ENCODE results near the gene NR6A1.

Gene NR6A1

GRCh38 chr9:124684169-124684568 is 86.9 kb downstream of the NR6A1 start:
- DNase-seq, result no peak

DNA sequence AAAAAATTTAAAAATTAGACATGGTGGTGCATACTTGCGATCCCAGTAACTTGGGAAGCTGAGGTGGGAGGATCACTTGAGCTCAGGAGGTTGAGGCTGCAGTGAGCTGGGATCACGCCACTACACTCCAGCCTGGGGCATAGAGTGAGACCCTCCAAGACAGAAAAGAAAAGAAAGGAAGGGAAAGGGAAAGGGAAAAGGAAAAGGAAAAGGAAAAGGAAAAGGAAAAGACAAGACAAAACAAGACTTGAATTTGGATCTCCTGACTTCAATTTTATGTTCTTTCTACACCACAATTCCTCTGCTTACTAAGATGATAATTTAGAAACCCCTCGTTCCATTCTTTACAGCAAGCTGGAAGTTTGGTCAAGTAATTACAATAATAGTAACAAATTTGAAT is 88.1 kb downstream of the NR6A1 start:
- no peak for DNase-seq

- DNase-seq, result no peak
Measured at GRCh38 chr9:124680714-124681390, 90.3 kb downstream of the NR6A1 start.

GRCh38 chr9:124680049-124680448 is 91.1 kb downstream of the NR6A1 start:
- DNase-seq, result no peak

GRCh38 chr9:124676159-124676551 is 95.0 kb downstream of the NR6A1 start:
- no peak for DNase-seq

- no peak for DNase-seq
Measured at GRCh38 chr9:124675261-124676158, 95.6 kb downstream of the NR6A1 start.

DNA sequence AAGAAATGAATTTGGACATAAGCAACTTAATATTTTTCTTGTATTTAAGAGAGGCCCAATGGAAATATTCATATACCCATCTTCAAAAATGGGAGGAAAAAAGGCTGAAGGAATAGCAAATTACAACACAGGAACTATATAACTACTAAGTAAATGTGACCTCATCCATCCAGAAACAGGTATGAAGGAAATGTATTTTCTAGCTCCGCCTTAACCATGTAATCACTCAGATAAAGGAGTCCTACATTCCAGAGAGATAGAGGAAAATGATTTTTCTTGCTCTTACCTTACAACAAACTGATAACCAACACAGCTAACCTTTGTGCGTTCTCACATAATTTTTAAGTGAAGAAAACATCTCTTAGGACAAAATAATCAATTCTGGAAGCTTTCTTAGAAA is 96.5 kb downstream of the NR6A1 start:
- DNase-seq, result no peak

DNA sequence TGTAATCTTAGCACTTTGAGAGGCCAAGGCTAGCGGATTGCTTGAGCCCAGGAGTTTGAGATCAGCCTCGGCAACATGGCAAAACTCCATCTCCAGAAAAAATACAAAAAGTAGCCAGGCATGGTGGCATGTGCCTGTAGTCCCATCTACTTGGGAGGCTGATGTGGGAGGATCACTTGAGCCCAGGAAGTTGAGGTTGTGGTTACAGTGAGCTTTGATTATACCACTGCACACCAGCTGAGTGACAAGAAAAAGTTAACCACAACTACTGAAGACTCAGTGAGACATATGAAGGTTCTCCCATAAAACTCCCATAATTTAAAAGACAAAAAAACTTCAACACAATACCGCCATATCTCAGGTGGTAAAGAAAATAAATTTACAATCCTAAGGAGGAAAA is 98.0 kb downstream of the NR6A1 start:
- no peak for DNase-seq

DNA sequence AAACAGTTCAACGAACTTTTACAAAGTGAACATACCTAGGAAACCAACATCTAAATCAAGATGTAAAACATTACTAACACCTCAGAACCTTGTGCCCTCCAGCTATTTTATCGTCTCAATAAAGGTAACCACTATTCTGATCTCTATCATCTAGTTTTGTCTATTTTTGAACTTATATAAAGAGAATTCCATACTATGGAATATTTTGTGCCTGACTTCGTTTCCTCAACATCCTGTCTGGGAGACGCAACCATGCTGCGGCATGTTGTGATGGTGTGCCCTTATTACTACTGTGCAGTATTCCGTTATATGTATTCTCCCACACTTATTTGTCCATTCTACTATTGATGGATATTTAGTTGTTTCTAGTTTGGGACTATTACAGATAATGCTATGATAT is 99.2 kb downstream of the NR6A1 start:
- no peak for DNase-seq

DNA sequence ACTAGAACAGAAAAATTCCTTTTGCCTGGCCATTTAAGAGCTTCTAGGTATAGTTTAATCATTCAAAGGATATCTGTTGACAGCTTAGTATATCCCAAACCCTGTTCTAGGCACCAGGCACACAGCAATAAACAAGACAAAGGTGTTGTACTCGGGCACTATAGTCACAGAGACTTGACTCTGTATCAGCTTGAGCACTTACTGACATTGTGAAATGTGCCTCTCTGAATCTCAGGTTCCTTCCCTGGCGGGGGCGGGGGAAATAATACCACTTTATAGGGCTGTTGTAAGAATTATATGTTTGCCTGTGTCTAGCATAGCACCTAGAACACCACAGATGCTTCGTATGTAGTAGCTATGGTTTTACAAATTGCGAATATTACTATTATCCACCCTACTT is 104.5 kb downstream of the NR6A1 start:
- no peak for DNase-seq

GRCh38 chr9:124665391-124666058 is 105.6 kb downstream of the NR6A1 start:
- DNase-seq, result no peak

- no peak for DNase-seq
Measured at GRCh38 chr9:124664143-124664542, 107.0 kb downstream of the NR6A1 start.

- no peak for DNase-seq
Measured at GRCh38 chr9:124663046-124663961, 107.8 kb downstream of the NR6A1 start.

DNA sequence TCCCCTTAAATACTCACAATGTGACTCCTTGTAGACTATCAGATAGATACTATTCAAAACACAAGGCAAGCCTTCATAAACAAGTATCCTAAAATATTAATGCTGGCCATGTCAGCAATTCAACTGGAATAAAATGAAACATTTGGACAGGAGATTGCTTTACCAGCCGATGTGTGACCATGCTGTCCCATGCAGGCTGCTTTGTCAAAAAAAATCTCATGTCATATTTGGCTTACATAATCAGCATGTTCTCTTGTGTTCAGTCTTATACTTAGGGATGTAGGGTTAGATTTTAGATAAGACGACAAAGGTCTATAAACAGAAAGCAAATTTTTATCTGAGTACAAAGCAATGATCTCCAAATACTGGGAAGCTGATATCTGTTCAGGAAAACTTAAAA is 108.5 kb downstream of the NR6A1 start:
- no peak for DNase-seq

DNA sequence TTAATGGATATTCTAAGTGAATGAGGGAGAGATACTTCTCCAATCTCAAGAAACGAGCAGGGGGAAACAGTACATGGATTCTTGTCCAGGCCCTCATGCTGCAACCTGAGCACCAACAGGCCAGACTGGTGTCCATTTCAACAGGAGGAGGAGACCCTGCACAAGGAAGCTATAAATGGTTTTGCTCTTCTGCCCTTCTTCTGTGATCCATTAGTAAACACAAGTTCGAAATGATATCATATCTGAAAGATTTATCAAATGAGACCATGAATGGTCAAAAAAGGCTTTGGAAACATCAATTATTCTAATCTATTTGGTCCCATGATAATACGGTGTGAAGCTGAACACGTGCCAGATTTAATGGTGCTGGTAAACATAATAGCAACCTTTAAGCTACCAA is 109.8 kb downstream of the NR6A1 start:
- no peak for DNase-seq

- no peak for DNase-seq
Measured at GRCh38 chr9:124660341-124660801, 110.7 kb downstream of the NR6A1 start.

DNA sequence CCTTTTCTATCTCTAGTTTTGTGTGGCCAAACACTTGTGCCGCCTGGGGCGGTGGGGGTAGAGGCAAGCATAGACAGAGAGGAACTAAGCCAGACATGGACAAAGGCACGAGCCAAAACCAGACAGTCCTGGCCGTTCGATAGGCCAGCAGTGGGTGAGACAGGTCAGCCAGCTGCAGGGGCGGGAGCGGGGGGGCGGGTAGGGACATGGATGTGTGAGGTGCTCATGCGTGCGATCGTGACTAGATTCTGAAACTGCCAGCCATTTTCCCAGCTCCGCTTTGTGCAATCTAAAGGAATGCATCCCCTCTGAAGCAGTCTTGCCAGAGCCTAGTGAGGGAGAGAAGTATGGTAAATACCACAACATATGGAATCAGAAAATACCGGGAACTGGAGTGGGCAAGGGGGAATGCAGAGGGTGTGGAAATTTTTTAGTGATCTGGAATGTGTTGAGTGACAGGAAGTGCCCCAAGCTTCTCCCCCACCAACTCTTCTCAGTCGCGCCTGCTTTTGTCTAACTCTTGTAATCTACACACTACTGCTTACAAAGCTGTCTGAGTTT is 111.9 kb downstream of the NR6A1 start:
- no peak for DNase-seq

DNA sequence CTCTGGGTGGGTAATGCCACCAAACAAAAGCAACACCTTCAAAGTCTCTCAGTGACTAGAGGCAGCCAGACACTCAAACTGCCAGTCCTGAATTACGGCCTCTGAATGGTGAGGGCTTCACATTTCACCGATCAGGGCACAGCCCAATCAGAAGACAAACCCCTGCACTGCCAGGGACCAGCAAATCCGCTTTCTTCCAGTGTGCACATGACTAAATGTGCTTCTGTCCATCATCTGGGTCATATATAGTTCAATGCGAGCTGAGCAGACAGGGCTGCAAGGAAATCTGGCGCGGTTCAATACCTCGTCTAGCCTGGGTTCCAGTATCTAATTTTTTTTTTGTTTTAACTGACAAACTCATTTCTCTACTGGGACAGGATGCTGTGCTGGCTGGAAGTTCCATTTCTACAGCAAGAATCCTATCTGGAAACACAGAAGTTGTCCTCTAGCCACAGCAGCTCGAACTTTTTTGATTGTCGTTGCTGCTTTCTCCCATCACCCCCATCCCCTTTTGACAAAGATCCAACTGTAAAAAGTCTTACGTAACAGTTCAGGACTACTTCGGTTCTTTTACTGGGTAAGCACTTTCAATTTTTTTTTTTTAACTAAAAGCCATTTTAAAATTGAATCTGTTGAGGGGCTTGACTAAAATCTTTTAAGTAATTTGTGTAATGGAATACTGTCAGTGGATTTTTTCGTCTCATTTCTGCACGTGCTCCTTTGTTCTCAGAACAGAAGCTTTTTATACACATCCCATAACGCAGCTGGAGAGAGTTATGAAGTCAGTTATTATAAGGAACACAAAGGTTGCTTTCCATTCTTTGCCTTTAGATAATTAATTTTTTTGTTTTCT is 112.7 kb downstream of the NR6A1 start:
- no peak for DNase-seq

DNA sequence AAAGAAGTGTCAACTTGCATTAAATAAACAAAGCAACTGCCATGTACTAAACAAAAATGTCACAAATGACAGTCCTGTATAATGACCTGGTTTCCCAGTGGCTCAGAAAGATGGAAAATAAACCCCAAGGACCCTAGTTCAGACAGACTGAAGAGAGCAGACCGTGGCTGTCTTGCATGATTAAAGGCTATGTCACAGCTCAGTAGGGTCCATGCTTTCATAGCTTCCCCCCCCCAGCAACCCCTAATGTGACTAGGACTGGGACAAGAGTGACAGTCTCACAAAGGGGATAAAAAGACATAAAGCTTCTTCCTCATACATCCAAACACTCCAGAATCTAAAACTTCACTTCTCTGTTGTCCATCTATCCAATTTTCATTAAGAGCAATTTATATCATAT is 113.6 kb downstream of the NR6A1 start:
- no peak for DNase-seq

DNA sequence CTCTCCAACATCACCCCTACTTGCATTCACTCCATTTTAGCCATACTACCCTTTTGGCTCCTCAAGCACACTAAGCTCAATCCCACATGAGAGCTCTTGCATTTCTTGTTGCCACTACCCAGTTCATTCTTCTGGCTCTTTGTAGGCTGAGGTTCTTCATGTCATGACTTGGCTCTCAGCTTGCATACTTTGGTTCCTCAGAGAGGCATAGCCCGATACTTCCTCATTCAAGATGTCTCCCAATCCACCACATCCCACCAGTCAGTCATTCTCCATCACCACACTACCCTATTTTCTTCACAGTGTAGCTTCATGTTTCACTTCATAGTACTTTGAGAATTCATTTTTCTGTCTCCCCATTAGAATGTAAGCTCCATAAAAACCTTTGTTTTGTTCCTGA is 116.7 kb downstream of the NR6A1 start:
- no peak for DNase-seq

All from cortex of kidney (tissue), 1 donor.